ENCODE data around the gene NT5C3B.

NT5C3B gene

GRCh38 chr17:41810659-41811548, 25.1 kb downstream of the NT5C3B start:
- DNase-seq: no peak
- ATAC-seq: peak; percentile 7

GRCh38 chr17:41806685-41807445, 29.2 kb downstream of the NT5C3B start:
- DNase-seq: no peak
- ATAC-seq: no peak

DNA sequence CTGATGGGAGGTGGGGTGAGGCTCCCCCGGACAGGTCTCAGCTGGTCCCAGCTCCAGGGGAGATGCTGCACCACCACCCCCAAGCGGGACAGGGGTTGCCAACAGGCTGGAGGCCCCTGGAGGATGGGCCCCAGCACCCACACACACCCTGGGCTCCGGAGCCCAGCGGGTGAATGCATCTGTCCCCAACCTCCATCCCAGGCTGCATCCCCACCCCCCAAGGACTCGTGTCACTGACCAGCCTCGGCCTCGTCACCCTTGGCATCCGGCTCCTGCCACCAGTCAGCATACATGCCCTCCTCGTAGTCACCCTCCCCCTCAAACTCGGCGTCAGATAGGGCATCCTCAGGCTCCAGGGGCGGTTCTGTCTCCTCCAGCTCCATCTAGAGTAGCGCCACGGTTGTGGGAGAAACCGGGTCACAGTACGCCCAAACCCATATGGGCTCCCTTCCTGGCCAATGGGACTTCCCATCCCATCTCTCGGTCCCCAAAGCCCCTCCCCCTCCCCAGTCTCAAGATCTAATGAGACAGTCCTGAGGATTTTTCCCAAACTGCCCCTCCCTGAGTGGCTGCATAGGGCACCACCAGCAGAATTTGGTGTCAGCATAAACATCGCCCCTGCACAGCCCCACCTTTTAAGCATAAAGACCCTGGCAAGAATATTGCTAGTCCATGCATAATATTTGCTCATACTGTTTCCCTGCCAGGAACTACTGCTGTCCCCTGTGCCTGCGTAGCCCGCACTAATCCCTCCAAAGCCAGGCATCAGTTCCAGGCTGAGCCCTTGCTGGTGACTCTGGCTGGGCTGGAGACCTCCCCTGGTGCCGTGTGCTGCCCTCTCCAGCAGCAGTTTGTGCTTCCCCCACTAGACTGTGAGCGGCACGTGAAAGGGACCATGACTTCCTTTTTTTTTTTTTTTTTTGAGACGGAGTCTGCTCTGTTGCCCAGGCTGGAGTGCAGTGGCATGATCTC, 32.7 kb downstream of the NT5C3B start:
- ATAC-seq (no peak), DNase-seq (no peak)

DNA sequence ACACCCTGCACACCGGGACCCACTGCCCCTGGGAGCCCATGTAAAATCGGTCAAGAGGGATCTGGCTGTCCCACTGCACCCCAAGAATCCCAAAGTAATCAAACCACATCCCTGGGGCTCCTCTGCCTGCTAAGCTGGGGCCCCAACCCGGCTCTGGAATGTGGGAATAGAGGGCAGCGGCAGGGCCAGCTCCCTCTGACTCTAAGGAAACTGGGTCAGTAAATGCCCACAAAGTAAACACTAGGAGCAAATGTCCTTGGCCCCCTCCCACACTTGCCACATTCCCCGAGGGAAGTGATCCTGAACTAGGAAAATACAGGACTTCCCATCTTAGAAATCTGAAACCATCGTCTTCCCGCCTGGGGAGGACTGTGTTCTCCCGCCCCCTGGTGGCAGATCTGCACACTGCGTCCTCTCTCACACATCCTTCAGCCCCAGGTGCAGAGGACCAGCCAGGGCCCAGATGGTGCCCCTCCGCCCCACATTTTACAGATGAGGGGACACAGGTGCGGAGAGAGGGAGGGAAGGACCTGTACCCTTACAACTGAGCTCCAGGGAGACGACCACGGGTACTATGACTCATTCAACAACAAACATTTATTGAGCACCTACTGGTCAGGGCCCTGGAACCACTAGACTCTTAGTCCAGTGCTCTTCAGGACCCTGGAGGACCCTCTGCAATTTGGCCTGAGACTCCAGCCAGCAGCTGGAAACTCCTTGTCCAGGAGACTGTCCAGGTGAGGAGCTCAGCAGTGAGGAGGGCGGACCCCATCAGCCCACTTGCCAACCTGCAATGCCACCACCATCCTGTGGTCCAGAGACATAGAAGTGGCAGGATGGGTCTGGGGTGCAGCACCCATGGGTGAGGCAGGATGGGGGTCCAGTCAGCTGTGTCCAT, 34.4 kb downstream of the NT5C3B start:
- ATAC-seq (peak; percentile 78), DNase-seq (peak; percentile 84)

GRCh38 chr17:41800601-41801373, 35.2 kb downstream of the NT5C3B start:
- ATAC-seq: no peak

GRCh38 chr17:41799366-41799765, 36.7 kb downstream of the NT5C3B start:
- DNase-seq (no peak), ATAC-seq (no peak)

More at GRCh38 chr17:41800601-41801373, 35.2 kb downstream of the NT5C3B start:
- no peak for DNase-seq

- DNase-seq: no peak
- ATAC-seq: no peak
These were observed 38.7 kb downstream of the NT5C3B start for GRCh38 chr17:41797377-41797776.

GRCh38 chr17:41796121-41796895, 39.7 kb downstream of the NT5C3B start:
- ATAC-seq: no peak
- no peak for DNase-seq

DNA sequence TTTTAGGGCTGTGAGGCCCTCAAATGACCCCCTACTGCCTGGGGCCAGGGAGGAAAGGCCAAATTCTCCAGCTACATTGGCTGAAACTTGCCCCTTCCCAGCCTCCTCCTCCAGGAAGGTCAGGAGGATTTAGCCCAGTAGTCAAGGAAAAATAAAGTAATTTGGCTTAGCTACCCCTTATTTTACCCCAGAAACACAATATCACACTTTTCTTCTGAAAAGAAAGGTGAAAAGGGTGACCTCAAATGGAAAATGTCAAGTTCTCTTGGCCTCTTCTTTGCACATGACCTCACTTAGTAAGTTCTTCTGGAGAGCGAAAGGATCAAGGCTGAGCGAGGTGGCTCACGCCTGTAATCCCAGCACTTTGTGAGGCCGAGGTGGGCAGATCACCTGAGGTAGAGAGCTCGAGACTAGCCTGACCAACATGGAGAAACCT, 41.5 kb downstream of the NT5C3B start:
- no peak for ATAC-seq
- DNase-seq: no peak

DNA sequence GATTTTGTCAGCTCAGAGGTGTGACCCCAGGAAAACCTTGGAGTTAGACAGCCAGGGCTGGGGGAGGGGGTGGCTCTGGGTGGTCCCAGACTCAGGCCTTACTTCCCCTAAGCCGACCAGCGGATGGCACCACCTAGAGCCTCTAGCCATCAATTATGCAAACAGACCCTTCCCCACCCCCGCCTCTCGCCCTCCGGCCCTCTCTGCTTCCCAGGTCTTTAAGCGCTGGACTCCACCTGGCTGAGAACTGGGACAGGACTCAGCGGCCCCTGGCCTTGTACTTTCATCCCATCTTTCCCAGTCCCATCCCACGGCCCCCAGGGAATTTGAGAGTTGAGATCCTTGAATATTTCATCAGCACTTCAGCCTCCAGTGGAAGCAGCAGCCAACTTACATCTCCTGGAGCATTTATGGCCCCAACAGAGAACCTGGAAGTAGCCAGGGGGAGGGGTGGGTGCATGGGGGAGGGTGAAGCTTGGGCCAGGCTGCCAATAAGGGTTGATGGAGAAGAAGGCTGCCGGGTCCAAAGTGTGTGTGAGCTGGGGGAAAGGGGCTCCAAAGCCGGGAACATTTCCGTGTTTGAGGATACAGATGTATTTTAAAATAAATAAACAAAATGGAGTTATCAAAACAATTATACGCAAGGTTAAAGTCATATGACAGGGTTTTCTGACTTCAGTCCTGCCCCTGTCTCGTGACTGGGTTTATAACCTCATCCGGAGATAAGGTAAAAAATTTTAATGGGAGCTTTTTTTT, 42.1 kb downstream of the NT5C3B start:
- no peak for ATAC-seq
- no peak for DNase-seq

DNA sequence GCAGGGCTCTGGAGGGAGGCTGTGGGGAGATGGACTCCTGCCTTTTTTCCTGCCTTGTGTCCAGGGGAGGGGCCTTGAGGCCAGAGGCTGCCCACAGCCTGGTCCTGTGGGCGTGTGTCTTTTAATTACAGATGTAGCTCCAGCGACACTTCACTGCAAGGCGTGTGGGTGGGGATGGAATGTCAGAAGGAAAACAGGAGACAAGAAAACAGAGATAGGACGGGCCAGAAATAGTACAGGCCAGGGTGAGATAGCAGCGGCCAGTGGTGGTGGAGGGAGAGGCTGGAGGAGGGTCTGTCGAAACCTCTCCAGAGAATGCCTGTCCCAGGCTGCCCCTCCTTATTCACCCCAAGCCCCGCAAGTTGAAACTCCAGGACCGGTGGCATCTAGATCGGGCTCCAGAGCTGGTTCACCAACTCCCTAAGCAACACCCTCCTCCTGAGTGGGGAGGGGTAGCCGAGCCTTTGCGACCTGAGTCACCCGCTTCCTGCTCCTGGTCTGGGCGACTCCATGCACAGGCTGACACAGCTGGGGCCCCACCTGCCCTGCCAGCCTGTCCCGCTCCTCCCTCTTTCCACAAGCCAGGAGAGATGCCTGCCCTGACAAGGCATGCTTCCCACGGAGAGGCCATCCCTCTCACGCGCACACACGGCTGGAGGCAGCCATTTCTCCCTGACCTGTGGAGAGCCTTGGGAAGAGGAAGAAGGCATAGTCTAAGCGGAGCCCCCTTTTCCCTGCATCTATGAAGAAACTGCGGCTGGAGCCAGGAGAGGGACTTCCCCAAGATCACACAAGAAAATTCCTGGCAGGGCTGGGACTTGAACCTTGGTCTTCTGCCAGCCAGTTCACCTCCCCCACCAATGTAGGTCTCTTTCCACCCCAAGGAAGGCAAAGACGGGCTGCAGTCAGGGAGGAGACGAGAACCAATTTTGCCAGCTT, 42.9 kb downstream of the NT5C3B start:
- DNase-seq (no peak), ATAC-seq (no peak)

DNA sequence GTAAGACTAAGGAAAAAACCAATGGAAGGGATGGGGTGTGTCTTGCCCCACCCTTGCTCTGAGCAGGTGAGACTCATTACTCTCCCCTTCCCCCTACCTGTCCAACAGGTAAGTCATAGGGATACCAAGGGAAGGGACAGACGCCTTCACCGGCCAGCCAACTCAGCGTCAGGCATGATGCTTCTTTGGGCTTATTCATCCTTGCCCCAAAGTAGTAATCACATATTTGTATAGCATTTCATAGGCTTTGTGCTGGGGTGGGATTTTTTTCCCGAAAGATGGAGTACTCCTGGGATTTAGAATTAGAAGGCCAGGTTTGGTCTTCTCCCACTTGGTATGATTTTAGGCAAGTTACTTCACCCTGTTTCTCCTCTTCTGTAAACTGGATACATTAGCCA, 49.0 kb downstream of the NT5C3B start:
- ATAC-seq (no peak), DNase-seq (no peak)

DNA sequence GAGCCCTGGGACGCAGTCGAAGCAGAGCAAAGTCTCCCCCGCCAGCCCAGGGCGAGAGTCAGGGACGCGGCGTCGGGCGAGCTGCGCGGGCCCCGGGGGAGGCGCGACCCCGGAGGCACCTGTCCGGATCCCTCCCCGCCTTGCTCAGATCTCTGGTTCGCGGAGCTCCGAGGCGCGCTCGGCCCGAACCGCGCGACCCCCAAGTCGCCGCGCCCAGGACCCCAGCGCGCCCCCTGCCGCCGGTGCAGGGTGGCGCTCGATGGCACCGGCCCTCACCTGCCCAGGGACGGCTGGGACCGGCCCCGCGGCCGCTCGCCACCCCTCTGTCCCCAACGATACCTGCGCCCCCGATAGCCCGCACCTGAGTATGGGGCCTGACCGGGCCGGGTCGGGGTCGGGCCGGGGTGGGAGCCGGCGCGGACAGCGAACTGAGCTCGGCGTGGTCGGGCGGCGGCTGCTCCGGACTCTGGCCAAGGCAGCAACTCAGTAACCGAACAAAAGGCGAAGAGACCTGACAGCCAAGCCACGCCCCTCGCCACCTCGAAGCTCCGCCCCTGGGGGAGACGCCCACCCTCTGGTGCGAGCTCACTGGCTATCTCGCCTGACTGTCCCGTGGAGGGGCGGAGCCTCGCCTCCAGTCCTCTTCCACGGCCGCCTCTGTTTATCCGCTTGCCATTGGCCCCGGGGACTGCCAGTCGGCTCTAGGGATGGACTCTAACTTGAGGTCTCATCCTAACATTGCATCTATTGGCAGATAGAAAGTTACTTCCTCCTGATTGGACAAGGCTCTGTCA, 49.6 kb downstream of the NT5C3B start, which contains the start of gene JUP:
JUP (minus strand) TSS at position 485 of the 794 bp plus-strand sequence. CDS start 14,857 bp downstream, outside the sequence.
- peak; percentile 94 for DNase-seq
- peak; percentile 94 for ATAC-seq

DNA sequence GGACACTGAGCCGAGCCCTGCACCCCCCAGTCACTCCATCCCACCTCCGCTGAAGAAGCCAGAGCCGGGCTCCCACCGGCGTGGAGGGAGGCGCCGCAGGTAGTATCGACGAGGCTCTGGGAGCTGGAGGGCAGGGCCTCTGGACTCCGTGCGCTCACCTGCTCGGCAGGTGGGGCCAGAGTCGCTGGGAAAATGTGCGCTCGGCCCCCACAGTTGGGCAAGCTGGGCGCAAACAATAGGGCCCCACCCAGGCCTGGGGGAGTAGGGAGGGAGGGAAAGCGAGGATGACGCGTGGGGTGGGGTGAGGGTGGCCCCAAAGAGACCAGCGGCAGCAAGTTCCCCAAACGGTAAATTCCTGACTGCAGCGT, 50.2 kb downstream of the NT5C3B start:
- DNase-seq: no peak
- ATAC-seq: no peak

DNA sequence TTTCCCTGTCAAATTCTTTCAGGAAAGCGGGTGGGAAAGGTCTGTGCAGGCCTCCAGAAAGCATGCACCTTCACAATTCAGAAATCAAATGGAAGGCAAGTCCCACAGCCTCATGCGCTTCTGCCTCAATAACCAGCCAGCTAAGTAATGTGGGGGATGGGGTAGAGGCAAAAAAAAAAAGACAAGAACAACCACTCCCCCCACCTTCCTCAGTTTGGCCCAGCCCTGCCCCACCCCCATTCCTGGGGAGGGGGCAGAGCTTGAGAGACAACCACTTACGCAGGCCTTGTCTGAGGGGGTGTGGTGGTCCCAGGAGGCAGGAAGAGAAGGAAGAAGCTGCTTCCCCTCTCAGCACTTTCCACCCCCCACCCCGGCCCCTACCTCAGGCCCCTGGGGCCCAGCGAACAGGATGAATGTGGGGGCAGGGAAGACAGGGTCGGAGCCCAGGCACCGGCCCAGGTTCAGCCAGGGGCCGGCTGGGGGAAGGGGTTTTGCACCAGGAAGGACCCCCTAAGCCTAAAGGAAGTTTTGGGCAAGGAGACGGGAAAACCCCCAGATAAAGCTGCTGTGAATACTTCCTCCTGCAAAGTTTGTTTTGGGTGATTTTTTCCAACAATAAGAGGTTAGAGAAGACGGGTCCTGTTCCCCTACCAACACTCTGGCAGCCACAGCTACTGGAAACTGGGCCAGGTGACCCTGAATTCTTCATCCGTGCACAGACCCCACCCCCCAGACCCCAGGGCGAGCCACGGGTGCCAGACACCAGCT, 50.8 kb downstream of the NT5C3B start:
- no peak for ATAC-seq

More for the DNA sequence above, 50.8 kb downstream of the NT5C3B start:
- DNase-seq: no peak
